Ishikawa (cell line): ENCODE results near the gene GDE1.

Experiments
- CEBPB ChIP-seq: IDR thresholded peaks from 2 replicates; pipeline ENCODE4 v1.6.1; 2012
- CREB1 ChIP-seq: IDR thresholded peaks from 2 replicates; pipeline ENCODE4 v1.6.1; 2012; ENCODE audit warnings: low read depth
- EGR1 ChIP-seq: IDR thresholded peaks from 2 replicates; pipeline ENCODE4 v1.6.1; 2012
- EP300 ChIP-seq: IDR thresholded peaks from 2 replicates; pipeline ENCODE4 v1.6.1; 2012; ENCODE audit warnings: borderline replicate concordance
- FOXM1 ChIP-seq: IDR thresholded peaks from 2 replicates; pipeline ENCODE4 v1.6.1; 2012; ENCODE audit warnings: low read depth, borderline replicate concordance
- MAX ChIP-seq: IDR thresholded peaks from 2 replicates; pipeline ENCODE4 v1.6.1; 2012
- NFIC ChIP-seq: IDR thresholded peaks from 2 replicates; pipeline ENCODE4 v1.6.1; 2012
- RAD21 ChIP-seq: IDR thresholded peaks from 2 replicates; pipeline ENCODE4 v1.6.1; 2012; ENCODE audit warnings: low read depth
- REST ChIP-seq: IDR thresholded peaks from 2 replicates; pipeline ENCODE4 v1.6.1; 2012; ENCODE audit warnings: low read depth, mild to moderate bottlenecking
- TAF1 ChIP-seq: IDR thresholded peaks from 2 replicates; pipeline ENCODE4 v1.6.1; 2012; ENCODE audit warnings: low read depth, mild to moderate bottlenecking
- TCF12 ChIP-seq: IDR thresholded peaks from 2 replicates; pipeline ENCODE4 v1.6.1; 2012; ENCODE audit warnings: low read depth
- TEAD4 ChIP-seq: IDR thresholded peaks from 2 replicates; pipeline ENCODE4 v1.6.1; 2012
- USF1 ChIP-seq: IDR thresholded peaks from 2 replicates; pipeline ENCODE4 v1.6.1; 2012
- YY1 ChIP-seq: IDR thresholded peaks from 2 replicates; pipeline ENCODE4 v1.6.1; 2012; ENCODE audit warnings: low read depth
- ZBTB7A ChIP-seq: IDR thresholded peaks from 2 replicates; pipeline ENCODE4 v1.6.1; 2012; ENCODE audit warnings: low read depth

GDE1 gene

GRCh38 chr16:19506965-19507364, 14.9 kb downstream of the GDE1 start:
- TF ChIP-seq EP300 (no peak), USF1 (no peak), TCF12 (no peak), NFIC (no peak), FOXM1 (no peak), TEAD4 (no peak), YY1 (no peak), CEBPB (no peak), TAF1 (no peak), EGR1 (no peak), REST (no peak), MAX (no peak), ZBTB7A (no peak), CREB1 (no peak)

GRCh38 chr16:19505600-19506303, 16.1 kb downstream of the GDE1 start:
- no peak for TF ChIP-seq NFIC
- TF ChIP-seq RAD21 = no peak
- no peak for TF ChIP-seq CEBPB
- TF ChIP-seq ZBTB7A = no peak
- no peak for TF ChIP-seq TCF12
- no peak for TF ChIP-seq EGR1

- no peak for TF ChIP-seq NFIC
- TF ChIP-seq FOXM1 = no peak
Observed at GRCh38 chr16:19503461-19504075, 18.3 kb downstream of the GDE1 start.

- no peak for TF ChIP-seq NFIC
- peak; percentile 74 for TF ChIP-seq RAD21
Observed at GRCh38 chr16:19502395-19503131, 19.3 kb downstream of the GDE1 start.

GRCh38 chr16:19499481-19499880, 22.4 kb downstream of the GDE1 start:
- TF ChIP-seq TCF12 (no peak), FOXM1 (no peak)

GRCh38 chr16:19499006-19499405, 22.9 kb downstream of the GDE1 start:
- TF ChIP-seq MAX = no peak
- TF ChIP-seq YY1 = no peak
- TF ChIP-seq NFIC = no peak
- no peak for TF ChIP-seq EGR1
- TF ChIP-seq TAF1 = no peak
- no peak for TF ChIP-seq REST
- no peak for TF ChIP-seq USF1
- TF ChIP-seq RAD21 = no peak

GRCh38 chr16:19497176-19497575, 24.7 kb downstream of the GDE1 start:
- TF ChIP-seq EP300 (no peak), NFIC (no peak), FOXM1 (no peak), EGR1 (no peak), MAX (no peak), CREB1 (no peak), RAD21 (no peak), CEBPB (no peak), REST (no peak), YY1 (no peak), TCF12 (no peak), ZBTB7A (no peak), TEAD4 (no peak), TAF1 (no peak), USF1 (no peak)
